NCI-H1694 (cell line): ENCODE measurements around the gene RAD21L1.

Source experiments
- DNase-seq: peaks from one replicate; lab custom pipeline; 2025; lab: John Stamatoyannopoulos, UW

The RAD21L1 gene

GRCh38 chr20:1296117-1296610, 70.3 kb downstream of the RAD21L1 start:
- DNase-seq = no peak

GRCh38 chr20:1296922-1297321, 71.1 kb downstream of the RAD21L1 start:
- no peak for DNase-seq

DNA sequence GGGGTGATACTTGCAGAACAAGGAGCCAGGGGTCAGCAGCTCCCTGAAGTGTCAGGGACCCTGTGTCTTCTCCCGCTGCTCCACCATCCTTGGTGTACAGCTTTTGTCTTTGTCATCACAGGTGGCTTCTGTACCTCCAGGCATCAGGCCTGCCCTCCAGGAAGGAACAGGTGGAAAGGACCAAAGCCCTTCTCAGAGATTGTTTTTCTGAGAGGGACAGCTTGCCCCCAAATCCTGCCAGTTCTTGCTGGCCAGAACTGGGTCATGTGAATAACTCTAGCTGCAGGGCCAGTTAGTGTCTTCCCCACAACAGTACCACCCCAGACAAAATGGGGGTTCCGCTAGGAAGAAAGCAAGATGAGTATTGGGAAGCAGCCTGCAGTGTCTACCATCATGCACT, 71.6 kb downstream of the RAD21L1 start:
- DNase-seq = no peak

GRCh38 chr20:1298166-1298565, 72.3 kb downstream of the RAD21L1 start:
- DNase-seq = no peak

- DNase-seq = no peak
Measured at GRCh38 chr20:1298888-1299511, 73.2 kb downstream of the RAD21L1 start.

DNA sequence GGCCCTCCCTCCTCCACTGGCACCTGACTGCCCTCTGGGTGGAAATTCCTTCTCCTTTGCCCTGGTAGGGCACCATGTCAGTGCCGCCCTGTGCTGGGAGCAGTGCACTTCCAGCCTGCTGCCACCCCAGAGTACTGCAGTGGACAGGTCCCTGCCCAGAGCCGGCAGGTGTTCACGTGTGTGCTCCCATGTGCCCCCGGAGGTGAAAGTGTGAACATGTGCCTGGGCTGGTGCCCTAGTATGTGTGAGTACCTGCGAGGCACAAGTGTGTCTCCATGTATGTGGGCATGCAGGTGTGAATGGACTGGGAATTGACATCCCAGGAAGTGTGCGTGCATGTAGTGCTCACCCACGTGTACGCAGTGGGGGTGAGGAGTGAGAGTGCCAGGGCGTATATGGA, 73.7 kb downstream of the RAD21L1 start:
- no peak for DNase-seq

DNA sequence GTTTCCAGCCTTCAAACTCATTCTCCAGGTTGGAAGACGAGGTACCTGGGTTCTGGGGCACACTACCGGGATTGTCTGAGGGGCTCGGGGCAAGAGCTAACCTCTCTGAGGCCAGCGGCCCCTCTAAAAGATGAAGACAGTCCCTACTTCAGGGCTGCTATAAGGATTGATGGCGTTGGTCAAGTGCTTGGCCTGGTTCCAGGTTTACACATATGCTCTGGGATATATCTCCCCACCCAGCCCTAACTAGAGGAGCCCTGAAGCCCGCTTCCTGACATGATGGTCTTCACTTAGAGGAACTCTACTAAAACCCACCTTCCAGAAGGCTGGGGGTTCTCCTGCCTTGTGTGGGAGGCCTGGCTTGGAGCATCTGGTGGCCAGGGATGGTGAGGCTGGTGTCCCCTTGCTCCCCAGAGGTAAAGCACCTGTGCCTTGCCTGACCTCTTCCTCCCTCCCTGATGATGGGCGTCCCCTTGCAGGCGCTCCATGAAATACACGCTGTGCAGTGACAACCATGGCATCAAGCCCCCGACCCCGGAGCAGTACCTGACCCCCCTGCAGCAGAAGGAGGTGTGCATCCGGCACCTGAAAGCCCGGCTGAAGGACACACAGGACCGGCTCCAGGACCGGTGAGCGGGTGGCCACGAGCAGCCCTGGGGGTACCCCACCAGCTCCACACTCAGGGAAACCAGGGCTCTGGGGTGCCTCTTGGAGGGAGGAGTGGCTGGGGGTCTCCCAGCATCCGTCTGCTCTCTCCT, 74.4 kb downstream of the RAD21L1 start:
- DNase-seq = no peak

- no peak for DNase-seq
Measured at GRCh38 chr20:1301031-1301529, 75.2 kb downstream of the RAD21L1 start.

- DNase-seq = no peak
Measured at GRCh38 chr20:1302685-1303541, 77.1 kb downstream of the RAD21L1 start.

DNA sequence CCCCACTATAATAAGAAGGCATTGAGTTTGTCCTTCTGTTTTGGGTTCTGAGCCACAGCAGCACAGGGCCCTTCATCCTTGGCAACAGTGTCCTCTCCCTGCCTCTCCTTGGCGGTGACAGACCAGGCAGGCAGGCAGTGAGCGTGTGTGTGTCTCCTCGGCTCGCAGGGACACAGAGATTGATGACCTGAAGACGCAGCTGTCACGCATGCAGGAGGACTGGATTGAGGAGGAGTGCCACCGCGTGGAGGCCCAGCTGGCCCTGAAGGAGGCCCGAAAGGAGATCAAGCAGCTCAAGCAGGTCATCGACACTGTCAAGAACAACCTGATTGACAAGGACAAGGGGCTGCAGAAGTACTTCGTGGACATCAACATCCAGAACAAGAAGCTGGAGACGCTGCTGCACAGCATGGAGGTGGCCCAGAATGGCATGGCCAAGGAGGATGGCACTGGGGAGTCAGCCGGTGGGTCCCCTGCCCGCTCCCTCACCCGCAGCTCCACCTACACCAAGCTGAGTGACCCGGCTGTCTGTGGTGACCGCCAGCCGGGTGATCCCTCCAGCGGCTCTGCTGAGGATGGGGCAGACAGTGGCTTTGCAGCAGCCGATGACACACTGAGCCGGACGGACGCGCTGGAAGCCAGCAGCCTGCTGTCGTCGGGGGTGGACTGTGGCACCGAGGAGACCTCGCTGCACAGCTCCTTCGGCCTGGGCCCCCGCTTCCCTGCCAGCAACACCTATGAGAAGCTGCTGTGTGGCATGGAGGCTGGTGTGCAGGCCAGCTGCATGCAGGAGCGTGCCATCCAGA, 79.1 kb downstream of the RAD21L1 start:
- DNase-seq = no peak
